ENCODE results near the gene DCAF11.
"Not testable (repeated sequence)": the region's sequence is repeated elsewhere in the genome, so short reads cannot be mapped to it uniquely, and the experiment has no call there.

The DCAF11 gene

DNA sequence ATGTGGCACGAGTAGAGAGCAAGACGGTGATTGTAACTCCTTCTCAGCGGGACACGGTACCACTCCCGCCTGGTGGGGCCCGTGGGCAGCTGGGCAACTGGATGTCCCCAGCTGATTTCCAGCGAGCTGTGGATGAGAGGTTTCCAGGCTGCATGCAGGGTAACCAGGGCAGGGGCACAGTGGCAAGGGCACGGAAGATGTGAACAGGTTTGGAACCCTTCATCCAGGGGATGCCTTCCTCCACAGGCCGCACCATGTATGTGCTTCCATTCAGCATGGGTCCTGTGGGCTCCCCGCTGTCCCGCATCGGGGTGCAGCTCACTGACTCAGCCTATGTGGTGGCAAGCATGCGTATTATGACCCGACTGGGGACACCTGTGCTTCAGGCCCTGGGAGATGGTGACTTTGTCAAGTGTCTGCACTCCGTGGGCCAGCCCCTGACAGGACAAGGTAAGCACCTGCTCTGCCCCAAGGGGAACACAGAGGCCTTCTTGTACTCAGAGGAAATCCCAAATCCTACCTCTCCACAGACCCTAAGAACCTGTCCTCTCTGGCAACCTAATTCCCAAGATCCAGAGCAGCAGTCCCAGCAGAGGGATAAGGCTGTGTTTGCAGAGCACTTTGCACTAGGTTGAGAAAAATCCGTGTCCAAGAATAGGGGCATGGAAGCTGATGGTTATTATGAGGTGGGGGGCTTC lies 16.2 kb upstream of the DCAF11 start:
- no peak for DNase-seq

DNA sequence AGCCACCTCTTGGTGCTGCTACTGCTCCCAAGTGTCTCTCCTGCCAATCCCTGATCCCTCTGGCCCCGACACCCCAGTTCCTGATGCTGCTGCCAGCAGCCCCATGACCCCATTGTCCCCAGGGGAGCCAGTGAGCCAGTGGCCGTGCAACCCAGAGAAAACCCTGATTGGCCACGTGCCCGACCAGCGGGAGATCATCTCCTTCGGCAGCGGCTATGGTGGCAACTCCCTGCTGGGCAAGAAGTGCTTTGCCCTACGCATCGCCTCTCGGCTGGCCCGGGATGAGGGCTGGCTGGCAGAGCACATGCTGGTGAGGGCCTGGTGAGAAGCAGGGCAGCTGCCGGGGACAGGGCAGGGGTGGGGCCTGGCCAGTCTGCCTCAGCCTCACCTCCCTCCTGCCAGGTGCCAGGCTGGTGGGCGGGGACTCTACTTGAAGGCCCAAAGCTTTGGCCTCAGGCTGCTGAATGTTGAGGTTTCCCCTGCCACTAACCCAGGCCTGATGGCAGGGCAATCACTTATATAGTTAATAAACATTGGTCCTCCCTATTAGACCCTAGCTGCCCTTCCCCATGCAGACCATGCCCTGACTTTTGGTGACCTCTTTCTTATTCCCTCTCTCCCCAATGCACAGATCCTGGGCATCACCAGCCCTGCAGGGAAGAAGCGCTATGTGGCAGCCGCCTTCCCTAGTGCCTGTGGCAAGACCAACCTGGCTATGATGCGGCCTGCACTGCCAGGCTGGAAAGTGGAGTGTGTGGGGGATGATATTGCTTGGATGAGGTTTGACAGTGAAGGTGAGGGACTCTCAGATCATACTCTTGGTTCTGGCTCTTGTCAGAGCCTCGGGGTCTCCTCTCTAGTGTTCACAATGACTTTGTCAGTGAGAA lies 15.4 kb upstream of the DCAF11 start:
- no peak for DNase-seq

DNA sequence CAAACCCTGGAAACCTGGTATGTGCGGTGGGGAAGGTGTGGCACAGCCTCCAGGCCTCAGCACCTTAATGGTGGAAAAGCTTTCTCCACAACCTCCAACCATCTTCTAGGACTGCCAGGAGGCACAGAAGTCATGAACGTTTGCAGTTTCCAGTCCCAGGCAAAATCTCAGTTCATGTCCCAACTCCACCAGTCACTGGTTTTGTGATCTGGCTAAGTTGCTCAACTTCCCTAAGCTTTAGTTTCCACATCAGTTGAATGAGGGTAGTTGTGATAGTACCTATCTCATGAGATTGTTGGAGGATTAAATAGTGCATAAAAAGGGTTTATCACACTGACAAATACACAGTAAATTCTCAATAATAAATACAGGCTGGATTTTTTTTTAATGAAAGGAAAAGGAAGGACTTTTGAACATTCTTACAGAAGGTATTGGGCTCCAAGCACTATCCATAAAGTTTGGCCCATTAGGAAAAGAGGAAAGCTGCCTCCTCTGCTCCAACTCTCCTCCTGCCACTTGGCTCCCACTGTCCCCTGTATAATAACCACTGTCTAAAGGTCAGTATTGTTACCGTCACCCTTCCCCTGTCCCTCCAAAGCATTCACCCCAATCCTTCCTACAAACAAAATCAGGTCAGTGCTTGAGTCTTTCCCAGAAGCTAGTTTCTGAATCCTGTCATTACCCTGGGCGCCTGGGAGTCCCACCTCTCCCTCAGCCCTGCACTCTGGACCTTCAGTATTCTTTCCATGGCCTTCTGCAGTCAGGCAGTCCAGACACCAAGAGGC lies 14.2 kb upstream of the DCAF11 start:
- no peak for DNase-seq

GRCh38 chr14:24100982-24101494 lies 13.5 kb upstream of the DCAF11 start:
- no peak for DNase-seq

- DNase-seq, result no peak
Observed at GRCh38 chr14:24102357-24103048, 12.1 kb upstream of the DCAF11 start.

GRCh38 chr14:24103451-24103850 lies 11.1 kb upstream of the DCAF11 start:
- no peak for DNase-seq

DNA sequence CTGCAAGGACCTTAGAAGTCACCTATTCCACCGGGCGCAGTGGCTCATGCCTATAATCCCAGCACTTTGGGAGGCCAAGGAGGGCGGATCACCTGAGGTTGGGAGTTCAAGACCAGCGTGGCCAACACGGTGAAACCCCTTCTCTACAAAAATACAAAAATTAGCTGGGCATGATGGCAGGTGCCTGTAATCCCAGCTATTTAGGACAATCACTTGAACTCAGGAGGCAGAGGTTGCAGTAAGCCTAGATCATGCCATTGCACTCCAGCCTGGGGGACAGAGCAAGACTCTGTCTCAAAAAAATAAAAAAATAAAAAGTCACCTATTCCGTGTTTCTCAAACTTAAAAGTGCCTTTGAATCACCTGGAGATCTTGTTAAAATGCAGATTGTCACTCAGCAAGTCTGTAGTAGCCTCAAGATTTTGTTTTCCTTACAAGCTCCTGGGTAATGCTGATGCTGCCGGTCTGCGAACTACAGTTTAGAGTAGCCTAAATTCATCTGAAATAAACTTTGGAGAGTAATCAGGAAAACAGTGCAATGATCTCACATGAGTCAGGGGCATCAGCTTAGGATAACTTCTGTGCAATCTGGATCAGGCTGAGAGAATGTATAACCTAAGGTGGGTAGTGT lies 8.9 kb upstream of the DCAF11 start:
- DNase-seq, result not testable (repeated sequence)

DNA sequence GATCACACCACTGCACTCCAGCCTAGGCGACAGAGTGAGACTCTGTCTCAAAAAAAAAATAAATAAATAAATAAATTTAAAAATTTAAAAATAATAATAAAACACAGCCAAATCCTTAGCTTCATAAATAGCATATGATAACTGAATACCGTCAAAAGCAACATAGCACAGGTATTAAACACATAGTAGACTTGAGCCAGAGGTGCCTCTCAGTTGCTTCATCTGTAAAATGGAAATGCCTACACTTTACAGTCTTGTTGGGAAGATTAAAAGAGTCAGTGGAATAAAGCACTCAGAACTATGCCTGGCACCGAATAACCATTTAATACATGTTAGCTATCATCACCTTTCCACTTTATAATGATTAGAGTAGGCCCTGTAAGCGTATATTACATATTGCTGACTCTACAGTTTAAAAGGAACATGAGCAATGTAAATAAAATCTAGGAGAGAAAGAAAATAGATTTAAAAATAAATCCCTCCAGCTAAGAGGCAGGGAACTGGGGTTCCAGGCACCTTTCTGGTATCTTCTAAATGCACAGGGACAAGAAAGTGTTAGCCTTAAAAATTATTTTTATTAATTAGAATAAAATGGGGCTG lies 7.8 kb upstream of the DCAF11 start:
- no peak for DNase-seq

GRCh38 chr14:24108336-24108874 lies 6.2 kb upstream of the DCAF11 start:
- DNase-seq, result no peak

GRCh38 chr14:24110060-24110459 lies 4.5 kb upstream of the DCAF11 start:
- DNase-seq, result no peak

DNA sequence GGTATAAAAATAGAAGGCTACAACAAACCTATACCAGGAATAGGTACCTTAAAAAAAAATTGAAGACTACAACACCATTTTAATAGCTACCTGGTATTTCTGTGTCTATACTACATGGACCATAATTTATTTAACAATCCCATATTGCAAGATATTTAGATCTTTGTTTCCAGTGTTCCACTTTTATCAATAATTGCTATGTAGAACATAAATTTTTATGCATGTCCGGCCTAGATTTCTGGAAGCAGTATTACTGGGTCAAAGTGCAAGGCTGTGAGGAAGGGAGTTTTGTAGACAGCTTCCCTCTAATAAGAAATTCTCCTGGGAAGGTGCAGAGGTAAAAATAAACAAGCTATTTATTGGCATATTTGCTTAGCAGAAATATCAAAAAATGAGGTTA lies 4.1 kb upstream of the DCAF11 start:
- no peak for DNase-seq

- DNase-seq, result no peak
Observed at GRCh38 chr14:24113379-24113800, 1.2 kb upstream of the DCAF11 start.

DNA sequence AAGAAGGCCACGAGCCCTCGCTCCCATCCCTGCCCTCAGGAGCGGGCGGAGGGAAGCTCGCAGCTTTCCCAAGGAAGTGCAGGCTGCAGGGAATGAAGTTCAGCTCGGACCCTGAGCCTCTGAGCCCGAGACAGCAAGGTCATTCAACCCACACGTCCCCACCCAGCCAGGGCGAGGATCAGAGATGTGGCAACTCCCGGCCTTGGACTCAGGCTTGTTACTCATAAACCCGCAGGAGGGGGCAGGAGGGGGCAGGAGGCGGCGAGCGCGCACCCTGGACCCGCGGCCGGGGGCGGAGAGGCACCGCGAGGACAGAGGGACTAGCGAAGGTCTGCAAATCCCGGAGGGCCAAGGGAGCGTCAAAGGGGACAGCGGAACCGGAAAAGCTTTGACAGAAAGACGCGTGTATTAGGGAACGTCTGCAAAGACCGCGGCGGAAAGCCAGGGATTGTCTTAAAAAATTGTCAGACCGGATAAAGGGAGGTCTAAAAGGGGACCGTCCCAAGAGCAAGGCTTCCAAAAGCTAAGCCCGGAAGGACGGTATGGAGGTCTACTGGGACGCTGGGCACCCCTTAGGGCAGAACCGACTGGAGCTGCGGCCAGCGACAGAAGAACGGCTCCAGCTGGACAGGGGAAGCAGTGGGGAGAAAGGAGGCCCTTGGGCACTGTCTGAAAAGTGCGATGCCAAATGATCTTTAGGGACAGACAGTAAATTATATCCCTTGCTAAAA lies 611 bp upstream of the DCAF11 start:
- peak; percentile 77 for DNase-seq

DNA sequence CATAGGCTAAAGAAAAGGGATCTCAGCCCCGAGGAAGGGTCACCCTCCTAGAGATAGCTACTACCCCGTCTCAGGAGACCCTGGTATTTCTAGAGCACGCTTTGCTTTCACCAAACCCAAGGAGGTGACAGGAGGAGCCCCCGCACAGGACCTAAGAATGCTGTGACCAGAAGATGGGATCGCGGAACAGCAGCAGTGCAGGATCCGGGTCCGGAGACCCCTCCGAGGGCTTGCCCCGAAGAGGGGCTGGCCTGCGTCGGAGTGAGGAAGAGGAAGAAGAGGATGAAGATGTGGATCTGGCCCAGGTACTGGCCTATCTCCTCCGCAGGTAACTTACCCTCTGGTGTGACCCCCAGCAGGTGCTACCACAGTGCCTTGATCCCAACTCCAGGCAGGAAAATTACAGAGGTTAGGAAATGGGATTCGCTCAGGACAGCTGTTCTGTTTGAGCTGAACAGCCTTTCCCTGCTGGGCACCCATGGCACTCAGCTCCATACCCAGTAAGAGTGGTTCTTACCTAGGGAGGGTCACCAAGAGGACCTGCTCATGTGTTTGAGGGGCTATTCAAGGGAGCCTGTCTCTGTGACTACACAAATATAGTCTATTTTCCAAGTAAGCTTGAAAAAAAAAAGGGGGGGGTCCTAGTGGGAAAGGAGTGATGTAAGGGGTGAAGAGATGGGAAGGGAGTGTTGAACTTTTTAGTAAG lies 998 bp downstream of the DCAF11 start:
- DNase-seq, result no peak

DNA sequence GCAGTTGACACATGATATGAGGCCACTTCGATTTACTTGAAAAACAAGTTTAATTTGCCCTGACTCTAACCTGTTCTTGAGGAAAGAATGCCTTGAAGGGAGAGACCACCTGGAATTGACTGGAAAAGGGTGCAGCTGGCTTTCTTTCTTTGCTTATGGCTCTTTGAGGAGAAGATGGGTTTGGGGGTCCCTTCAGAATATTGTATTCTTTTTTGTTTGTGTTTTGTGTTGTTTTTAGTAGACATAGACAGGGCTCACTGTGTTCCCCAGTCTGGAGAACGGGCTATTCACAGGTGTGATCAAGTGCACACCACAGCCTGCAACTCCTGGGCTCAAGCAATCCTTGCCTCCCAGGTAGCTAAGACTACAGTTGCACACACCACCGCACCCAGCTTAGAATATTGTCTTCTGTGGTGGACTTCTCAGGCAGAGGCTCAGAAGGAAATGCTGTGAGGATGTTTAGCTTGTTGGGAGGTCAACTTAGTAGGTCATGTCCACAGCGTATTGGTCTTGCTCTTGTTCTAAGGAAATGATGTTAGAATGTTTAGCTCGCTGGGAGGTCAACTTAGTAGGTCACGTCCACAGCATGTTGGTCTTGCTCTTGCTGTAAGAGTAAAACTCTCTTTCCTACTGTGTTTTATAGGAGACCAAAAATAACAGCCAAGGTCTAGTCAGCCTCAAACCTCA lies 1.7 kb downstream of the DCAF11 start:
- DNase-seq, result no peak

GRCh38 chr14:24117179-24117578 lies 2.6 kb downstream of the DCAF11 start:
- no peak for DNase-seq

DNA sequence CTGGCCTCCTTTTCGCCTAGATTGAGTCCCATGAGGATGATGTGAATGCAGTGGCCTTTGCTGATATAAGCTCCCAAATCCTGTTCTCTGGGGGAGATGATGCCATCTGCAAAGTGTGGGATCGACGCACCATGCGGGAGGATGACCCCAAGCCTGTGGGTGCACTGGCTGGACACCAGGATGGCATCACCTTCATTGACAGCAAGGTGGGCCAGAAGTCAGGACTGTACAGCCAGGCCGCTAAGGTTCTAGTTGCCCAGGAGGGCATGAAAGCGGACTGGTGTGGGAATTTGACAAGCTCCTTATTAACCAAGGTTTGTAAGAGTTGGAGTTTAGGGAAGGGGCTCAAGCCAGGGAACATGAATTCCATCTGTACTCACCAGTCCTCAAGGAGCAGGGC lies 5.1 kb downstream of the DCAF11 start:
- no peak for DNase-seq

DNA sequence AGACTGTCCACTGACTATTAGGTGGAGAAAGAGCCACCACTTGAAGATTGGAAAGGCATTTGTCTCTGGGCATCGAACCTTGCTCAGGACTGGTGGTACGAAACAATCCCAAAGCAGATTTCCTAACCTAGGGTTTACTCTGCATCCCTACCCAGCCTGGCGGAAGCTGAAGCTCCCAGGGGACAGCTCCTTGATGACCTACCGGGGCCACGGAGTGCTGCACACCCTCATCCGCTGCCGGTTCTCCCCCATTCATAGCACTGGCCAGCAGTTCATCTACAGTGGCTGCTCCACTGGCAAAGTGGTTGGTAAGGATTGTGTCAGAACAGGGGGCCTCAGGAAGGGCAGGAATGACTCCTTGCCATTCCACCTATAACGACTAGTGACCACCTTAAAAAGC lies 6.6 kb downstream of the DCAF11 start:
- DNase-seq, result no peak

- no peak for DNase-seq
Observed at GRCh38 chr14:24122416-24122815, 7.8 kb downstream of the DCAF11 start.

Measured in CD4-positive, alpha-beta T cell treated with Interleukin-17A for 4 hours (primary cell).